Erythroblast (primary cell): ENCODE measurements around the gene TEF.

Experiments used
- GATA1 ChIP-seq: IDR thresholded peaks from 2 replicates; pipeline ENCODE4 v1.6.1; 2011; ENCODE audit warnings: low read depth, mild to moderate bottlenecking, control low read depth, low read length, moderate library complexity
- POLR2A ChIP-seq: IDR thresholded peaks from 2 replicates; pipeline ENCODE4 v1.6.1; 2011; ENCODE audit warnings: mild to moderate bottlenecking, low read length

- TF ChIP-seq POLR2A (no peak), GATA1 (no peak)
Observed at GRCh38 chr22:41384128-41384527, 2.4 kb downstream of the TEF start.
